ENCODE data around the gene TNFSF13.

Gene TNFSF13

DNA sequence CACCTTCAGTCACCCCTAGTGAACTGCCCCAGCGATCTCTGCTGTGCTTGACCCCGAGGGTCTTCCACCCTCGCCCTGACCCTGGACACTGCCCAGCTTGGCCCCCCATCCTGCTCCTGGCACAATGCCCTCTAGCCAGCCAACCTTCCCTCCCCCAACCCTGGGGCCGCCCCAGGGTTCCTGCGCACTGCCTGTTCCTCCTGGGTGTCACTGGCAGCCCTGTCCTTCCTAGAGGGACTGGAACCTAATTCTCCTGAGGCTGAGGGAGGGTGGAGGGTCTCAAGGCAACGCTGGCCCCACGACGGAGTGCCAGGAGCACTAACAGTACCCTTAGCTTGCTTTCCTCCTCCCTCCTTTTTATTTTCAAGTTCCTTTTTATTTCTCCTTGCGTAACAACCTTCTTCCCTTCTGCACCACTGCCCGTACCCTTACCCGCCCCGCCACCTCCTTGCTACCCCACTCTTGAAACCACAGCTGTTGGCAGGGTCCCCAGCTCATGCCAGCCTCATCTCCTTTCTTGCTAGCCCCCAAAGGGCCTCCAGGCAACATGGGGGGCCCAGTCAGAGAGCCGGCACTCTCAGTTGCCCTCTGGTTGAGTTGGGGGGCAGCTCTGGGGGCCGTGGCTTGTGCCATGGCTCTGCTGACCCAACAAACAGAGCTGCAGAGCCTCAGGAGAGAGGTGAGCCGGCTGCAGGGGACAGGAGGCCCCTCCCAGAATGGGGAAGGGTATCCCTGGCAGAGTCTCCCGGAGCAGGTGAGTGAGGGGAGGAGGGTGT is at the start of gene TNFSF13:
Gene TNFSF13, plus strand, starts transcription at position 207 of the 776 bp plus-strand sequence. Its CDS starts 290 bp downstream, at position 497.
- DNase-seq = peak; percentile 63

GRCh38 chr17:7508846-7509245 is 49.7 kb upstream of the TNFSF13 start:
- no peak for DNase-seq

DNA sequence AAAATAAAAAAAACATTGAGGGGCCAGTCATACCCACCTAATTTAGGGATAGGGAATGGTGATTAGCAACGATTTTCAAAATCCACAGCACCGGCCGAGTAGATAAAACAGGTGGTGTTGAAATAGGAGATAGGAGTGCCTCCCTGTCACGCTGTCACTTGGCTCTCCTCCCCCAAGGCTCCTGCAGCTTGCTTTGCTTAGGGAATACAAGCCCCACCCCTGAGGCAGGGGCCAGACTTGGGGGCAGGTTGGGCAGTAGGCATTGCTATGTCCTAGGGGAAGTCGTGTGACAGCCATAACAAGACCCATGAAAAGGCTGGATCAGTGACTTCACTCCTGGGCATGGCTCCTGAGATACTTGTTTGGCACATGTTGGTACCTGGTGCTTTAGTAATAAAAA is 48.6 kb upstream of the TNFSF13 start:
- DNase-seq = no peak

DNA sequence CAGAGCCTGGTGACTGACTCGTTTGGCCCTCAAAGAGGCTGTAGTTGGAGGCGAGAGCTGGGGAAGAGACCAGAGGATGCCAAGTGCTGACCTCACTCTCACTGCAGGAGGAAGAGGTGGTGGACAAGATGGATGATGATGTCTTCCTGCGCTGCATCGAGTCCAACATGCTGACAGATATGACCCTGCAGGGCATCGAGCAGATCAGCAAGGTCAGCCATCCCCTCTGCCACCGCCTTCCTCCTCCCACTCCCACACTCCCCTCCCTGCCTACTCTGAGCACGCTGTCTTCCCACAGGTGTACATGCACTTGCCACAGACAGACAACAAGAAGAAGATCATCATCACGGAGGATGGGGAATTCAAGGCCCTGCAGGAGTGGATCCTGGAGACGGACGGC is 47.4 kb upstream of the TNFSF13 start:
- no peak for DNase-seq

DNA sequence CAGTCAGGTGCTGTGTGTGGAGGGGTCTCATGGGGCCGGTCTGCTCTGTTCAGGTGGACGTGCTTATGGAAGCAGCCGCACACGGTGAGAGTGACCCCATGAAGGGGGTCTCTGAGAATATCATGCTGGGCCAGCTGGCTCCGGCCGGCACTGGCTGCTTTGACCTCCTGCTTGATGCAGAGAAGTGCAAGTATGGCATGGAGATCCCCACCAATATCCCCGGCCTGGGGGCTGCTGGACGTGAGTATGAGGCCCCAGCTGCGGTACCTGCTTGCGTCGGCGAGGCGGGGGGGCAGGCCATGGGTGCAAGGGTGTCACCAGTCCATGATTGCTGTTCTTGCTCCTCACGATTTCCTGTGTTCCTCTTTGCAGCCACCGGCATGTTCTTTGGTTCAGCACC is 46.4 kb upstream of the TNFSF13 start:
- no peak for DNase-seq

GRCh38 chr17:7512824-7513540 is 45.6 kb upstream of the TNFSF13 start:
- no peak for DNase-seq

- DNase-seq = no peak
Measured at GRCh38 chr17:7513850-7514419, 44.6 kb upstream of the TNFSF13 start.

- no peak for DNase-seq
Measured at GRCh38 chr17:7515911-7516610, 42.5 kb upstream of the TNFSF13 start.

DNA sequence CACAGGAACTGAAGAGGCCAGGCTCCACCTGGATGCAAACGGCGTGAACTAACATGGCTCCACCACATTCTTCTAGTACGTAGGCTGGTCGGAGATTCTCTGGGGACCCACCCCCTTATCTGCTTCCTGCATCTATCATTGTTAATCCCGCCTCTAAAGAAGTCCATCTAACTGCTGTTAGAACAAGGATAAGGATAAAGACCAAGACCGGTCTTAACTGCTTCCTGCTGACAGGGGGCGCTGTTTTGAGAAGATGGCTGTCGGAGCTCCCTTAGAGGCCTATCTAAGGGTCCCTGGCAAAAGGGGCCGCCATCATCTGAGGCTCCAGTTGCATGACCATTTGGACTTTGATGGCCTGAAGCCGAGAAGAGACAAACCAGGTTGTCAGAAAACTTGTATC is 35.5 kb upstream of the TNFSF13 start:
- DNase-seq = peak; percentile 56

GRCh38 chr17:7528842-7529241 is 29.7 kb upstream of the TNFSF13 start:
- no peak for DNase-seq

DNA sequence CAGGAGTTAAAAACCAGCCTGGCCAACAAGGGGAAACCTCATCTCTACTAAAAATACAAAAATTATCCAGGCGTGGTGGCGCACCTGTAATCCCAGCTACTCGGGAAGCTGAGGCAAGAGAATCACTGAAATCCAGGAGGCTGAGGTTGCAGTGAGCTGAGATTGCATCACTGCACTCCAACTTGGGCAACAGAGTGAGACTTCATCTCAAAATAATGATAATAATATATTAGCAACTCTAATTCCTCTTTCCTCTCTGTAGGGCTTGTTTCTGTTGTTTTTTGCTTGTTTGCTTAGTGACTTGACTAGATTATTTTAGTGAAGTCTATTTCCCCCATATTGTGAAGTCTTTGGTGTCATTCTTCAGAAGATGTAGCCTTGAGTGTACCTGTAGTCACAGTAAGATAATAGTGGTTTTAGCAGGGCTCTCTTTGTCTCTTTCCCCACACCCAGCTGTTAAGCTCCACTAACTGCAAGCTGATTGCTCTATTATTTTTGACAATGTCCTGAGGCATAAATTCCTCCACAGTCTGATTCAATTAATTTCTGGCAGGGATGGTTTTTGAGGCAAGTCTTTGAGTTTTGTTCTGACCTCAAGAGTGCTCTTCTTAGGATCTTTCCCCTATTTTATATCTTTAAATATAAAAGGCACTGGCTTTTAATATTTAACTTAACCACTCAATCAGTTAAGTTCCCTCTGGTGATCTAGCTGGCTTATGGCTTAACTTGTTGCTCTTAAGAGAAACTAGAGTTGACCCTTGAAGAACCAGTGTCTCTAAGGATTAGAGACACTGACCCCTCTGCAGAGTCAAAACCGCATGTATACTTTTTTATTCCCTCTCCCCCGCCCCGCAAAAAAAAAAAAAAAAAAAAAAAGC is 28.3 kb upstream of the TNFSF13 start:
- no peak for DNase-seq

DNA sequence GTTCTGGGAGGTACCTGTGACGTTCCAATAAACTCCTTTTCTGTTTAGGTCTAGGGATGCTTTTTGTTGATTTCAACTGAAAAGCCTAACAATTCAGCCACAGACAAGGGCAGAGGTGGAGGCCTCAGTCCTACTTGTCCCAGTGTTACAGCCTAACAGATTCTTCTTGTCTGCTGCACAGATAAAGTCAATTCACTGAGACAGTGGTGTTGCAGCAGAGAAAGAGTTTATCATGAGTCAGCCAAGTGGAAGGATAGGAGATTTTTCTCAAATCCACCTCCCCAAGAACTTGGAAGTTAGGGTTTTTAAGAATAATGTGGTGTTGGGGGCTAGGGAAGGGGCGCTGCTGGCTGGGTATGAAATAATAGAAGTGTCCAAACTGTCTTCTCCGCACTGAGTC is 20.5 kb upstream of the TNFSF13 start:
- DNase-seq = no peak

DNA sequence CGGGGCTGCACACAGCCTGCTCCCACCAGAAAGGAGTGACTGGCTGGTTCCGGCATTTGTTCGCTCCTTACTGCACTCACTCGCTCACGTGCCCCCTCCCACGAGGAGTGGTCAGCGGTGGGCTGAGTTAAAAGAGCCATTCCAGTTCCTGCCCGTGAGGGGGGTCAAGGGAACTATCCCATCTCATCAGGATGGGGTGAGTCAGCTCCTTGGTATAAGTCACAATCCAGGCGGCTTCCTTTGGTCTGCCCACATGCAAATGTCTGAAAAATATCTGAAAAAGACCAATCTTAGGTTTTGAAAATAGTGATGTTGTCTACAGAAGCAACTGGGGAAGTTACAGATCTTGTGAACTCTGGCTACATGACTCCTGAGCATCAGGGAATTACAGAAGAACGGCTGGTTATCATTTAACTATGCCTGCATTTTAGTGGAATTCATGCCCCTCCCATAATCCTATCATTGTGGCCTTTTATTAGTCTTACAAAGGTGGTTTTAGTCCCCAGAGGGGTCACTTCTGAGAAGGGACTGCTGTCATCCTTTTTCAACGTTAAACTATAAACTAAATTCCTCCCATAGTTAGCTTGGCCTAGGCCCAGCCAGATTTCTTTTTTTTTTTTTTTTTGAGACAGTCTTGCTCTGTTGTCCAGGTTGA is 19.5 kb upstream of the TNFSF13 start:
- no peak for DNase-seq

GRCh38 chr17:7541074-7541621 is 17.4 kb upstream of the TNFSF13 start:
- DNase-seq = no peak

GRCh38 chr17:7544911-7545310 is 13.6 kb upstream of the TNFSF13 start:
- DNase-seq = no peak

DNA sequence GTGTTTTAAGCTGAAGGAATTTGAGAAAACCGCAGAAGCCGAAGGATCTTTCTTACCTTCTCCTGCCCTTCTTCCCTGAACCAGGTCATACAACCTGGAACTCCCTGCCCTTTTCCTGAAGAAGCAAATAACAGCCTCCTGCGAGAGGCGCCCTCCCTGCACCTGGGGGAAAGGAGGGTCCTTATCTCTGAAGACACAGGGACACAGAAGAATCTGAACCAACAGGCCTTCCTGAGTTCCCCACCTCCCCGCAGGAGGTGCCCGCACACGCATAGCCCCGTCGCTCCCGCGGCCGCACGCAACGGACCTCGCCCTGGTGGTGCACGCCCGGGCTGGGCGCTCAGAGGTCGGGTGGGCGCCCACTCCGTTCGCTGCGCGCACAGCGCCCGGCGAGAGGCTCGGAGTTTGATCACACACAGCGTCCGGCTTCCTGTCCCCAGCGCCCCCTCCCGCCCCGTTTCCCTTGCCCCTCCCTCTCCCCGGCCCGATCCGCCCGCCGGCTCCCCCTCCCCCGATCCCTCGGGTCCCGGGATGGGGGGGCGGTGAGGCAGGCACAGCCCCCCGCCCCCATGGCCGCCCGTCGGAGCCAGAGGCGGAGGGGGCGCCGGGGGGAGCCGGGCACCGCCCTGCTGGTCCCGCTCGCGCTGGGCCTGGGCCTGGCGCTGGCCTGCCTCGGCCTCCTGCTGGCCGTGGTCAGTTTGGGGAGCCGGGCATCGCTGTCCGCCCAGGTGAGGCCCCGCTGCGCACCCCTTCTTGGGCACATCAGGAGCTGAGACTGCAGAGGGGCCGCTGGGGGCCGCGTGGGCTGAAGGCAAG is 9.8 kb upstream of the TNFSF13 start, which contains the start of gene TNFSF12:
Gene TNFSF12, plus strand, starts transcription at position 474 of the 816 bp plus-strand sequence. Its CDS starts 96 bp downstream, at position 570.
- DNase-seq = peak; percentile 68

- peak; percentile 62 for DNase-seq
Measured at GRCh38 chr17:7549401-7550055, 9.0 kb upstream of the TNFSF13 start.

GRCh38 chr17:7550344-7550743 is 8.2 kb upstream of the TNFSF13 start:
- DNase-seq = no peak

DNA sequence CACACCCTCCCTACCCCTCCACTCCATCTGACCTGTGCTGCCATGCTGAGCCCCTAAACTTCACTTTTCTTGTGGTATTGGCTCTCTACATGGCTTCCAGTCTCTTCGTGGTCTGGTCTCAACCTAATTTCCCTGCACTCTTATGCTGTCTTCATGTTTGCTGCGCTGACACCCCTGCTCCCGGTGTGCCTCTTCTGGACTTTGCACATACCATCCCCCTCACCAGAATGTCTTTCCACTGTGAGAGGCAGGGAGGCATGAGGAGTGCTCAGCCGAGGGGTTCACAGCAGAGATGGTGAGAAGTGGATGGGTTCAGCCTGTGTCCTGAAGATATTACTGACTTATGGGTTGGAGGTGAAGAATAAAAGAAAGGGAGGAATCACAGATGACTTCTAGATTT is 7.2 kb upstream of the TNFSF13 start:
- no peak for DNase-seq

- DNase-seq = no peak
Measured at GRCh38 chr17:7552621-7553051, 5.9 kb upstream of the TNFSF13 start.

Measured in DMS53 (cell line).